B cell (primary cell): ENCODE measurements around the gene RNASE12. TPM values are rescaled to one million over a fixed set of nuclear protein-coding genes. Genes with fewer than 3 reads are reported as not detected.

Experiments
- ATAC-seq: fragments of 200-7000 bp; cut with Tn5 transposase; one replicate; pipeline ENCODE4 v1.10.0; 2021; ENCODE audit warnings: low read depth, mild to moderate bottlenecking, moderate number of reproducible peaks, moderate library complexity
- CTCF ChIA-PET: fragments of 350-600 bp; sonication (Branson Sonifier 250); formaldehyde crosslinking; loops from one replicate; lab custom pipeline; 2021; ENCODE audit warnings: antibody characterized with exemption, inconsistent platforms; lab: Charles Lee
- POLR2A ChIA-PET: fragments of 350-600 bp; sonication (Branson Sonifier 250); formaldehyde crosslinking; loops from one replicate; lab custom pipeline; 2021; ENCODE audit warnings: antibody characterized with exemption; lab: Charles Lee
- DNase-seq: peaks from one replicate; pipeline ENCODE4 v3.0.0; 2013
- H2AFZ ChIP-seq: 2 replicates; pipeline ENCODE4 v1.6.1; 2012; ENCODE audit warnings: mild to moderate bottlenecking, low read depth, low read length; ENCODE audit not compliant: insufficient read depth, poor library complexity, severe bottlenecking
- H3K27ac ChIP-seq, 2 donors: 1 replicate in 1 of 2; 2 replicates in 1 of 2; pipeline ENCODE4 v1.5.1; 2012 to 2013; ENCODE audit warnings: low read length in 2 of 2, mild to moderate bottlenecking in 2 of 2, moderate library complexity in 1 of 2
- H3K27me3 ChIP-seq, 4 experiments: fragments of 200-600 bp in 1 of 4; sonication (generic) in 1 of 4; replicated peaks in 1 of 4; 1 replicate in 2 of 4; 2 replicates in 2 of 4; pipeline versions ENCODE4 v1.6.1 to v1.7.0; 2013 to 2016; ENCODE audit warnings: low read length in 3 of 4, mild to moderate bottlenecking in 2 of 4, mixed read lengths in 1 of 4, moderate library complexity in 1 of 4; ENCODE audit not compliant: insufficient read depth in 4 of 4, control insufficient read depth in 3 of 4; ENCODE audit errors: control extremely low read depth in 1 of 4
- H3K36me3 ChIP-seq, 2 experiments: replicated peaks in 1 of 2; 1 replicate in 1 of 2; 2 replicates in 1 of 2; pipeline versions ENCODE4 v1.6.1 to v1.7.1; 2013; ENCODE audit warnings: low read length in 1 of 2; ENCODE audit not compliant: insufficient read depth in 2 of 2, control insufficient read depth in 1 of 2; ENCODE audit errors: control extremely low read depth in 1 of 2, extremely low read depth in 1 of 2
- H3K4me1 ChIP-seq, 2 donors: fragments of 200-600 bp in 1 of 2; sonication (generic) in 1 of 2; 1 replicate in 1 of 2; 2 replicates in 1 of 2; pipeline versions ENCODE4 v1.5.1 to v1.6.1; 2013 to 2017; ENCODE audit warnings: low read length in 2 of 2; ENCODE audit not compliant: control insufficient read depth in 2 of 2, insufficient read depth in 2 of 2
- H3K4me2 ChIP-seq: replicated peaks from 2 replicates; pipeline ENCODE3; 2012; ENCODE audit warnings: mild to moderate bottlenecking, low read depth, low read length; ENCODE audit not compliant: poor library complexity, severe bottlenecking
- H3K4me3 ChIP-seq, 5 experiments: fragments of 200-600 bp in 1 of 5; sonication (generic) in 1 of 5; 1 replicate in 3 of 5; 2 replicates in 2 of 5; pipeline versions ENCODE4 v1.5.1 to v1.7.0; 2011 to 2016; ENCODE audit warnings: low read length in 4 of 5, mild to moderate bottlenecking in 4 of 5, low read depth in 2 of 5, control low read depth in 1 of 5, moderate library complexity in 1 of 5; ENCODE audit not compliant: insufficient read depth in 1 of 5; ENCODE audit errors: control extremely low read depth in 1 of 5, extremely low read depth in 1 of 5
- H3K79me2 ChIP-seq: fragments of 200-600 bp; sonication (generic); one replicate; pipeline ENCODE4 v1.6.0; 2016; ENCODE audit warnings: low read length; ENCODE audit not compliant: control insufficient read depth, insufficient read depth
- H3K9ac ChIP-seq: fragments of 200-600 bp; sonication (generic); 2 replicates; pipeline ENCODE4 v1.6.1; 2017; ENCODE audit warnings: mild to moderate bottlenecking, low read length, moderate library complexity
- H3K9me3 ChIP-seq, 3 donors: one replicate each; pipeline versions ENCODE4 v1.6.1 to v1.7.1; 2013; ENCODE audit warnings: low read length in 2 of 3; ENCODE audit not compliant: control insufficient read depth in 2 of 3, insufficient read depth in 1 of 3; ENCODE audit errors: control extremely low read depth in 1 of 3
- H4K20me1 ChIP-seq: 2 replicates; pipeline ENCODE4 v1.6.0; 2012; ENCODE audit warnings: mild to moderate bottlenecking, low read length; ENCODE audit not compliant: insufficient read depth, control insufficient read depth, poor library complexity, severe bottlenecking
- H3K27ac Mint-ChIP-seq: one replicate; pipeline ENCODE4 v1.8.0; 2021; ENCODE audit warnings: mixed read lengths
- H3K27me3 Mint-ChIP-seq: one replicate; pipeline ENCODE4 v1.8.0; 2021; ENCODE audit warnings: mixed read lengths
- H3K4me1 Mint-ChIP-seq: one replicate; pipeline ENCODE4 v1.8.0; 2021; ENCODE audit warnings: mixed read lengths
- H3K4me3 Mint-ChIP-seq: one replicate; pipeline ENCODE4 v1.8.0; 2021; ENCODE audit warnings: mixed read lengths
- H3K9me3 Mint-ChIP-seq: one replicate; pipeline ENCODE4 v1.8.0; 2022; ENCODE audit warnings: mixed read lengths; ENCODE audit not compliant: insufficient read depth
- EZH2 ChIP-seq: IDR thresholded peaks from 2 replicates; pipeline ENCODE4 v1.6.1; 2012; ENCODE audit warnings: borderline replicate concordance, low read depth, mild to moderate bottlenecking, moderate library complexity, low read length; ENCODE audit not compliant: insufficient read depth, poor library complexity, severe bottlenecking
- WGBS: methylation state at CpG from one replicate; pipeline ENCODE4 v1.1.5; 2013; ENCODE audit warnings: missing lambda C conversion rate; ENCODE audit not compliant: insufficient coverage; 5-methylcytosine and 5-hydroxymethylcytosine counted together
- intact Hi-C: fragments of 100-400 bp; cut with micrococcal nuclease; formaldehyde crosslinking; loops from one replicate; pipeline ENCODE4 v1.10.0; 2022
- polyA plus RNA-seq: library from polyadenylated mRNA; depleted of rRNA; stranded (reverse); fragments of >200 nt; gene quantifications from 2 replicates; pipeline ENCODE4 v1.2.3, GENCODE V29; 2012
- total RNA-seq, 2 donors: library from RNA; stranded (reverse); fragments of 120-200 nt in 1 of 2; gene quantifications; 1 replicate in 1 of 2; 2 replicates in 1 of 2; pipeline versions ENCODE4 v1.2.3 to v1.2.4, GENCODE V29; 2013 to 2022
- TF ChIP-seq, protein P1 (sequence below): fragments of 200-600 bp; IDR thresholded peaks from one replicate; pipeline ENCODE4 v1.8.0; 2022; ENCODE audit warnings: antibody characterized with exemption, mild to moderate bottlenecking

The RNASE12 gene
- total and polyA plus RNA-seq, 2 donors (not counting 1 experiment from before 2014, with no cell fraction given) = not detected

DNA sequence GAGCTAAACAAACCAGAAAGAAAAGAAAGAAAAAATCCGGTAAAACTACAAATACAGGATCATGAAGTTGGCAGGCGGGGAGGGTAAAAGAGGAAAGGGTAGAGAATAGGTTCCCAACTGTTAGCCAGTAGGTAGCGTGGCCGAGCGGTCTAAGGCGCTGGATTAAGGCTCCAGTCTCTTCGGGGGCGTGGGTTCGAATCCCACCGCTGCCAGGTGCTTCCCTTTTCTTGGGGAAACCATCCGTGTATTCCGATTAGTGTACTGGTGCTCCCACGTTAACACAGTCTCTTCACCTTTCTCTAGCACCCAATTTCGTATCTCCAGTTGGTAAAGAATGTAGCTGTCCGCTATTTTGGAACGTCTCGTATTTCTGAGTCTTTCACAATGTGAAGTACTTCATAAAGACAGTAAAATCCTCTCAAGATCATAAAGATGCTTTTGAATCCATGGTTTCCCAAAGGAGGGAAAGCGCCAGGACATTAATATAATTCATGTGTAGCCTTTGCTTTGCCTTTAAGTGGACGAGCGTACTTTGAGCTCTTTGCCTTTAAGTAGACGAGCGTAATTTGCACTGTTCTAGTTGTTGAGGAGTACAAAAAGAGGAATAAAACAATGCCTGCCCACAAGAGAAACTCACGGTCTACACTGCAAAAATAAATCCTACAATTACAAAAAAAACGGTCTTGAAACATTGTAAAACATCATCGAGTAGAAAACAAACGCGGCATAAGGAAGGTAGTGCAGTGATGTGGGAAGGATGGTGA is 19.0 kb upstream of the RNASE12 start:
- peak overlapping the region; percentile 11 to 37 for H3K27ac ChIP-seq

More for the DNA sequence above, 19.0 kb upstream of the RNASE12 start:
- Histone ChIP-seq H3K4me2 (peak overlapping the region; percentile 94), H3K4me3 (peak overlapping the region; percentile 74 to 92 (median 86)), H2AFZ (peak overlapping the region; percentile 81), H3K4me1 (peaks cover 38 to 51% of the 10 kb centered on the region in 2 donors), H3K9ac (peak overlapping the region; percentile 83), H3K36me3 (no peaks in the 10 kb centered on the region), H3K27me3 (no peaks in the 10 kb centered on the region), H3K79me2 (no peaks in the 10 kb centered on the region), H4K20me1 (no peaks in the 10 kb centered on the region), H3K9me3 (no peaks in the 10 kb centered on the region)
- H3K27ac Mint-ChIP-seq = no peak overlapping the region
- ChIA-PET CTCF (interaction anchor here (0.6 to 8.9 kb wide), 23 partner anchors 8 to 361 kb away, joined by 3 to 215 read pairs (median 5); partner anchors contain the start of genes CCNB1IP1, PARP2, RNASE4 and TEP1), POLR2A (interaction anchor here (1.2 to 1.6 kb wide), 3 partner anchors 73 to 282 kb away, joined by 3 to 4 read pairs (median 3); no protein-coding TSS in a partner anchor)
- ATAC-seq (peak; percentile 10), DNase-seq (peak; percentile 86)
- TF ChIP-seq EZH2 = no peak
- TF ChIP-seq, protein P1, sequence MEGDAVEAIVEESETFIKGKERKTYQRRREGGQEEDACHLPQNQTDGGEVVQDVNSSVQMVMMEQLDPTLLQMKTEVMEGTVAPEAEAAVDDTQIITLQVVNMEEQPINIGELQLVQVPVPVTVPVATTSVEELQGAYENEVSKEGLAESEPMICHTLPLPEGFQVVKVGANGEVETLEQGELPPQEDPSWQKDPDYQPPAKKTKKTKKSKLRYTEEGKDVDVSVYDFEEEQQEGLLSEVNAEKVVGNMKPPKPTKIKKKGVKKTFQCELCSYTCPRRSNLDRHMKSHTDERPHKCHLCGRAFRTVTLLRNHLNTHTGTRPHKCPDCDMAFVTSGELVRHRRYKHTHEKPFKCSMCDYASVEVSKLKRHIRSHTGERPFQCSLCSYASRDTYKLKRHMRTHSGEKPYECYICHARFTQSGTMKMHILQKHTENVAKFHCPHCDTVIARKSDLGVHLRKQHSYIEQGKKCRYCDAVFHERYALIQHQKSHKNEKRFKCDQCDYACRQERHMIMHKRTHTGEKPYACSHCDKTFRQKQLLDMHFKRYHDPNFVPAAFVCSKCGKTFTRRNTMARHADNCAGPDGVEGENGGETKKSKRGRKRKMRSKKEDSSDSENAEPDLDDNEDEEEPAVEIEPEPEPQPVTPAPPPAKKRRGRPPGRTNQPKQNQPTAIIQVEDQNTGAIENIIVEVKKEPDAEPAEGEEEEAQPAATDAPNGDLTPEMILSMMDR = no peak
- H3K9me3 Mint-ChIP-seq = no peaks in the 10 kb centered on the region
- no peaks in the 10 kb centered on the region for H3K27me3 Mint-ChIP-seq
- H3K4me3 Mint-ChIP-seq = no peak overlapping the region
- intact Hi-C loops = loop anchor here (5.0 to 10.0 kb wide), 3 partner anchors 172 to 495 kb away; partner anchors contain the start of genes RNASE6 and TMEM253
- peaks cover 6% of the 10 kb centered on the region for H3K4me1 Mint-ChIP-seq
- 2% methylated on average over 11 of the region's 27 CpGs for WGBS
